HG03159 (cell line): ENCODE results near the gene COLQ.
"Not testable (repeated sequence)": the region's sequence is repeated elsewhere in the genome, so short reads cannot be mapped to it uniquely, and the experiment has no call there.

Source experiments
- ATAC-seq: cut with Tn5 transposase; IDR thresholded peaks from one replicate; pipeline ENCODE4 v1.9.1; 2021; ENCODE audit warnings: mild to moderate bottlenecking, moderate library complexity; ENCODE audit not compliant: unreplicated experiment

Gene COLQ

DNA sequence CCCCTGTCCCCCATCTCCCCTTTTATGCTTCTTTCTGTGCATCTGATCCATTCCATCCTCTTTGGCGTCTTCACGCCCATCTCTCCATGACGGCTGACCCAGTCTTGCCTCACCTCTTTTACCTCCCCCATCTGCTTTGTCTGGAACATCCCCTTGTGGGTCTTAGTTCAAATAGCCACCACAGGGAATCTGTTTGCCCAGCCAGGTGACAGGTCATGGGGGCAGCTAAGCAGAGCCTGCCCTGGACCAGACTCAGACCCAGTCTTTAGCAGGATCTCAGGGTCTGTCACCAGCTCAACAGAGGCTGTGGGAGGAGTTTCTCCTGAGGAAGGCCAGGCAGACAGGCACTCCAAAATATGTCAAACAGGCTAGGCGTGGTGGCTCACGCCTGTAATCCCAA lies 28.1 kb downstream of the COLQ start:
- no peak for ATAC-seq

DNA sequence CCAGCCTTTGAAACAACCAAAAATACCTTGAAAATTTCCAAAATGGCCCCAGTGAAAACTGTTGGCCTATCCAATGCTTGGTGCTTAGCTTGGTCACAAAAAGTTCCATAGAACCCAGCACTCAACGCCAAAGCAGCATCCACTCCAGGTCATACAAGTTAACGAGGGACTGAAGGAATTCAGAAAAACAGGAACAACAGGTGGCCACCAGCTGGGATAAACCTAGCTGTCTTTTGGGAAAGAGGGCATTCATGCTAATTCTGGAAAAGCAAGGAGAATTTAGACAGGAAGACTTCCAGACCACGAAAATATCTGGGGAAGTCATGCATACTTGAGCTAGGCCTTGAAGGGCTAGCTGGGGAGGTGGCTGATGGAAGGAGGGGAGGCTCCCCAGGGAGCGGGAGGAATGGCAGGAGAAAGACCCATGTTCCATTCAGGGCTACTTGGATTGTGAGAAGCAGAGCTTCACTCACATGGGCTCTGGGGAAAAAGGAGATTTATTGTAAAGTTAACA lies 28.6 kb downstream of the COLQ start:
- no peak for ATAC-seq

DNA sequence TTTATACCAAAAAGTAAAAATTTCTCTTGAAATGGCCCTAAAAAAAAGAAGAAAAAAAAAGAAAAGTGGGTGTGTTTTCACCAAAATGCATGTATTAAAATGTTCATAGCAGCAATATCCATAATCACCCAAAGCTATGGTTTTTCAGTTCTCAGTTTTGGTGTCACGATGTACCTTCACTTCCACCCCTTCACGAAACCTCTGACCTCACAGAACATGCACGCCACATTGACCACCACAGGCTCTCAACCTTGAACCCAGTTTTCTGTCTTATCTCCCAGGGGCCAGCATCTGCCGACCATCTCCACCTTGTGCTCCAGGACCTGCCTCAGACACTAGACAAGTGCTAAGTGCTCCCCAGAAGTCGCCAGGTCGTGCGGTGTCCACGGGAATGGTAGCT lies 30.4 kb downstream of the COLQ start:
- no peak for ATAC-seq

DNA sequence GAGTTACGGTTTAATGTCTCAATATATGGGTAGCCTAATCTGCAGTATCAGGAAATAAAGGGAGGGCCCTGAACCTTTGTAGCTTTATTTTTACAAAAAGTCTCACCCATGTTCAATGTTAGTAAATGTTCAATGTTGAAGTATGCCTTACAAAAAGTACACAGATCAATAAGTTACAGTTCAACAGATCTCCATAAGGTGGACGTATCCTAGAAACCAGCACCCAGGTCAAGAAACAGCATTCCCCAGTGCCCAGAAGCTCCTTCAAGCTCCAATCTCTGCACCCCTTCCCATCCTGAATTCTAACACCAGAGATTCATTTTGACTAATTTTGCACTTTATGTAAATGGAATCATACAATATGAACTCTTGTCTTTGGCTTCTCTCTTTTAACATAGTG lies 31.3 kb downstream of the COLQ start:
- ATAC-seq, result no peak

DNA sequence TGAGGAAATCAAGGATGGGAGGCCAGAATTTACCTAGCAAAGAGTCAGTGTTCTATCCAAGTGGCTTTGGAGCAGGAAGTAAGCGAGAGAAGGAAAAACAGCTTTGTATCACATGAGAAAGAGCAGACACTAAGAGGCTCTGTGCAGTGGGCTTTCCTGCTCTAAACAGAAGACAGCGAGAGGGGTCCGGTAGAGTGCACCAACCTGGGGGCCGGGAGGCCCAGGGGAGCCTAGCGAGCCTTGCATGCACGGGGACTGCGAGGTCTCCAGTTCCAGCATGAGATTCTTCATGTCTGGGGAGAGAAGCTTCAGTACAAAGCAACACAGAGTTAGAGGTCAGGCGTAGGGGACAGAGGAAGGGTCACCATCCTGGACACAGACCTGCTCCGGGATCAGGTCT lies 33.5 kb downstream of the COLQ start:
- no peak for ATAC-seq

DNA sequence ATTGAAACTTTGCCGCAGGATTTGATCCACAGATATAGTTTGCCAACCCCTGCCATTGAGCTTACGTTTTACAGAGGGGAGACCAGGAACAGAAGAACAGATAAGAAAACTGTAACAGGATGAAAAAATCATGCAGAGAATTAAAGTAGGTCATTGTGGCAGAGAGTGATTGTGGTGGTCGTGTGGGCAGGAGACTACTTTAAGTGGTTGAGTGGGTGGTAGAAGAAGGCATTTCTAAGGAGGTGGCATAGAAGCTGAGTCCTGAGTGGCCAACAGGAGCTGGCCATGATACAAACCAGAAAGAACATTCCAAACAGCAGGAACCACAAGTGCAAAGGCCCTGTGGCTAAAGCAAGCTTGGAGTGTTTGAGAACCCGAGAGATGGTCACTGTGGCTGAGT lies 34.5 kb downstream of the COLQ start:
- no peak for ATAC-seq

DNA sequence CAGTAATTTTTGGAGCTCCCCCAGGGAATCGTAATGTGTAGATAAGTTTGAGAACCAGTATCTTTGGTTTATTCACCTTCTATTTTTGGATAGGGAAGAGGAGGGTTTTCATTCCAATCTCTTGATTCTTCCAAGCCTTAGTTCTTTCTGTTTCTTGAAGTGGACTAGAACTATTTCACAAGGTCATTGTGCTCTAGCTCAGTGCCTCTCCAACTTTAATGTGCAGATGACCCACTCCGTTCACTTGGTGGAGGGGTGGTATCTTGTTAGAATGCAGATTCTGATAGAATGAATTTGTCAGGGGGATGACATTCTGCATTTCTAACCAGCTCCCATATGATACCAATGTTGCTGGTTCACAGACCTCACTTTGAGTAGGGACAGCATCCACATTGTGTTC lies 35.5 kb downstream of the COLQ start:
- ATAC-seq, result no peak

DNA sequence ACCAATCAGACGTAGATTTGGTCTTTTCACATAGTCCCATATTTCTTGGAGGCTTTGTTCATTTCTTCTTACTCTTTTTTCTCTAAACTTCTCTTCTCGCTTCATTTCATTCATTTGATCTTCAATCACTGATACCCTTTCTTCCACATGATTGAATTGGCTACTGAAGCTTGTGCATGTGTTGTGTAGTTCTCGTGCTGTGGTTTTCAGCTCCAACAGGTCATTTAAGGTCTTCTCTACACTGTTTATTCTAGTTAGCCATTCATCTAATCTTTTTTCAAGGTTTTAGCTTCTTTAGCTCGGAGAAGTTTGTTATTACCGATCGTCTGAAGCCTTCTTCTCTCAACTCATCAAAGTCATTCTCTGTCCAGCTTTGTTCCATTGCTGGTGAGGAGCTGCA lies 37.0 kb downstream of the COLQ start:
- ATAC-seq, result not testable (repeated sequence)

DNA sequence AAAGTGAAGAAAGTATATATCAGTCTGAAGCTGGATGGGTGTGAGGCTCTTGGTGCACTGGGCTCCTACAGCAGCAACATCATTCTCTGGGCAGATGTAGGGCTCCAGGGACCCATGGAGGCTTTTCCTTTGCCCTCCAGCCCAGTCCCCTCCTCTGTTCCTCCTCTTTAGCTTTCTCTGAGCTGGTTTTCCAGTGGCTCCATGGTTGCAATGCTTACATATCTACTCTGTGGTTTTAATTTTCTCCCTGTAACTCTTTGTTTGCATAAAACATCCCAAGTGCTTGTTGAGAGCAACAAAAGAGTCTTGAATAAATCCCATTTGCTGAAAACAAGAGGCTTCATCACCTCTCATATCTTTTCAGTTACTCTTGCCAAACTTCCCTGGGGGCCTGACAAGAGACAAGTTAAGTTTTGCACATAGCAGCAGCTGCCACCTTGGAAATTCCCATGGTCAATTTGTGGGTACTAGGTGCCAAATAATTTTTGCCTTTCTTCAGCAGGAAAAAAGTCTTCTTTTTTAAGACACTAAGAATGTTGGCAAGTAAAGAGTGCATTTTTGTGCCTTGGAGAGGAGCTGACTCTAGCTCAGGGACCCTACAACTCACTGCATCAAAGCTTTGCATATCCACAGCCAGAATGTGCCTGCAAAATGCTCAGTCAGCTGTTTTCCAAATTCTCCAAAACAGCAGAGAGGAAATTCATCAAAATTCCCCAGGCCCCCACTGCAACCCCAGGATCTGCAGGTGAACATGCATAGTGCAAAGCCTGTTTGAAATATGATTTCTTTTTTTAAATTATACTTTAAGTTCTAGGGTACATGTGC lies 41.9 kb downstream of the COLQ start:
- ATAC-seq, result no peak

DNA sequence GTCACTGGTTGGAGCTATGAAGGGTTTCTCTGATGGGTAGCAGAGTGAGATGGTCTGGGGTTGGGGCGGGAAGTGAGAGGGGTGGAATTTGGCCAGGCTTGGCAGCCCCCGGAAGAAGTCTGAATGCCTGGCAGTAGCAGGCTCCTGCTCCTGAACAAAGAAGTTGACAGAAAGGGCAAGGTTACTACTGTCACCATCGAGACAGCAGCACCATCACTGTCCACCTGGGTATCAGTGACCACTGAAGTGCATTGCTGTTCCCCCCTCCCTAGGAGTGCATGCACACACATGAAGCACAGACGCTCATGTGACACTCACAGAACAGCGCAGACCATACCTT lies 42.9 kb downstream of the COLQ start:
- ATAC-seq, result no peak

DNA sequence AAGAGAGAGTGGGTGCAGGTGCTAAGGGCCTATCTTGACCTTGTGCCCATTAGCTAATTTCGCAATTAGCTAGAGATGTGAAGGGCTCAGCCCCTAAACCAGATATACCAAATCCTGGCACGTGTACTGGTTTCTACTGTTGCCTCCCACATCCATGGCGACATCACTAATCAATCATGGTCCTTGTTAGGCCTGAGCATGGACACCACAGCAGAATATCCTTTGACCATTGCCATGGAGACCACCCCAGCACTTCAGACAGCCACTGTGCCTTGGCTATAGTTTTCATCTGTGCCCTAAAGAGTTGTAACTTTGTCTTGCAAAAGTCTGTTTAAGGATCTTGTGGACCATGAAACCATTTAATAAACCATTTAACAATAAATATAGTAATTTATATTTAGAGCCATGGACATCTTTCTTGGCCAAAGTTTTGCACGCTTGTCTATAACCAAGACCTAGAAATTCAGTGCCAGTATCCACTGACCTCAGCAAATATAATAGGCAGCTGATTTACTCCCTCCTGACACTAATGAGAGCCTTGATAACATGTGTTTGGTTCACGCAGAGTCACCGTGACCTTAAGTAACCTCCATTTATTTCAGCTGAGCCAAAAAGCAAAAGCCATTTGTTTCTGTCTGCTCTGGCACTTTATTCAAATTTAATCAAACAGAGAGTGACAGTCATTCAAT lies 43.4 kb downstream of the COLQ start:
- no peak for ATAC-seq

DNA sequence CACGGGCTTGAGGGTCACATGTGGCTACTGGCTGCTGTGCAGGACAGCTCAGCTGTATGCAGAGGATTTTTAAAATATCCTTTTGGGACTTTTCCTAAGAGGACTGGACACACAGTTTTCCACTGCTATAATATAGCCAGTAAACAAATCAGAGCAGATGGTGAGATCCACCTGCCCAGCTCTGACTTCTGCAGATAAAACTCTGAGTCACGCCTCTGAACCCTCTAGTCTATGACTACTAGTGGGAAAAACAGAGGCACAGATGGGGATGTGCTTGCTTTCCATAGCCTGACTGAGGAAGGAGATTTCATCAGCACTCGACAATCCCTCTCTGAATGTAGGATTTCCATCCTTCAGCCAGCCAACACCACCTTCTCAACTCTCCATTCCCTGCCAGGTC lies 45.1 kb downstream of the COLQ start:
- ATAC-seq, result no peak

DNA sequence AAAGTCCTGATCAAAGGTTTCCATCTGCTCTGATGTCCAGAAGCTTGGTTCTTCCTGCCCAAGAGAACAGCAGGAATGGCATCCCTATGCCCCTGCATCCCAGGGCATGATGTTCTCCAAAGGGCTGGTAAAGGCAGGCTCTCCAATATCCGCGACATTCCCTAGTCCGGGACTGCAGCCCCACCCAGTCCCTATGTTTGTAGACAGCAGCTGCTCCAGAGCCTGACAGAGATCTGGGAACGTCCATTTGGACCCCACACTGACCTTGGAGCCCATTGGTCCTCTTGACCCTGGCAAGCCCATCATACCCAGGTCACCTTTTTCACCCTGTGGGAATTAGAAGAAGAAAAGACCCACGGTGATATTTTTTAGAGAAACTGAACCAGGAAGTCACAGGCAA lies 46.3 kb downstream of the COLQ start:
- ATAC-seq, result no peak

DNA sequence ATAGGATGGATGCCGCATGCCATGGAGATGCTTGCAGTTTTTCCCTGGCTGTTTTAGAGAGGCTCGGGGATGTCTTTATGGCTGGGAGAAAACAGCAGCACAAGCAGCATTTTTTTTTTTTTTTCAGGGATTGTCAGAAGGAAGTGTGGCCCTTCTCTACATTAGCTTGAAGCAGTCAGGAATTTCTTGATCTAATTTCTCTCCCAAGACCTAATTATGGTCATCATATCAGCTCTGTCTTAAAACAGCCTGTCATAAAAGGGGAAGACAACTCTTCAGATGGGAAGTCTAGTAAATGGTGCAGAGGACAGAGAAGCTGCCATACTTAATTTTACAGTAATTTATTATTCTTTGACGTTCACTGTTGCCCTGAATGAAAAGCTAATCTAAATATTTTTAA lies 49.6 kb downstream of the COLQ start:
- no peak for ATAC-seq

DNA sequence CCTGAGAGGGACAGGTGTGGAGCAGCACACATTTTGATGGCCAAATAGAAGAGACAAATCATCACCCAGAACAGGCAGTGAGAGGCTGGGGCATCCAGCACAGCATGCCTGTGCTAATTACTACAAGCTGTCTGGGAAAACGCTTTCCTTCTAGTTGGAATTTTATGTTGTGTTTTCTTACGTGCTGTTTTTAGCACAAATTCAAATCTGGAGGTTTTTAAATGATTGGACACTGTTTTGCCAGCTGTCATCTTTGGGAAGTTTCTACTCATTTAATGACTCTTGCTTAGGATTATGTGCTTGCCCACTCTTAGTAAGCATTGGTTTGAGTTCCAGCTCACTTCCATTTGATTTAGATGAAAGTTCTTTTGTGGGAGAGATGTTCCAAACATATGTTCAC lies 50.7 kb downstream of the COLQ start:
- no peak for ATAC-seq

DNA sequence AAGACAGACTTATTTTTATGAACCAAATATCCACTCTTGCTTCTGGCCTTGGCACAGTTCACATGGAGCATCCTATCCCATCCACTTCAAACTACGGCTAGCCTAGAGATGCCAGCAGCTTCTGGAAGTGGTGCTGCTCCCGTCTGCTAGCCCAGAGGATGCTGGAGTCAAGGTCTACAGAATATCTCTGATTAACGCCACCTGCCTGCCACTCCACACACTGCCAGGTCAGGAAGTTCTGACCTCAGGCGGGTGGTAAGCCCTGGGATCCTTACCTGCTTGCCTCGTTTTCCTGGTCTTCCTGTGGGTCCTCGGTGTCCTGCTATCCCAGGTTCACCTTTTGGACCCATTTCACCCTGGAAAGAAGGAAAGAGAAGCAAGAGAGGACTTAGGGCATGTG lies 51.2 kb downstream of the COLQ start:
- ATAC-seq, result no peak

DNA sequence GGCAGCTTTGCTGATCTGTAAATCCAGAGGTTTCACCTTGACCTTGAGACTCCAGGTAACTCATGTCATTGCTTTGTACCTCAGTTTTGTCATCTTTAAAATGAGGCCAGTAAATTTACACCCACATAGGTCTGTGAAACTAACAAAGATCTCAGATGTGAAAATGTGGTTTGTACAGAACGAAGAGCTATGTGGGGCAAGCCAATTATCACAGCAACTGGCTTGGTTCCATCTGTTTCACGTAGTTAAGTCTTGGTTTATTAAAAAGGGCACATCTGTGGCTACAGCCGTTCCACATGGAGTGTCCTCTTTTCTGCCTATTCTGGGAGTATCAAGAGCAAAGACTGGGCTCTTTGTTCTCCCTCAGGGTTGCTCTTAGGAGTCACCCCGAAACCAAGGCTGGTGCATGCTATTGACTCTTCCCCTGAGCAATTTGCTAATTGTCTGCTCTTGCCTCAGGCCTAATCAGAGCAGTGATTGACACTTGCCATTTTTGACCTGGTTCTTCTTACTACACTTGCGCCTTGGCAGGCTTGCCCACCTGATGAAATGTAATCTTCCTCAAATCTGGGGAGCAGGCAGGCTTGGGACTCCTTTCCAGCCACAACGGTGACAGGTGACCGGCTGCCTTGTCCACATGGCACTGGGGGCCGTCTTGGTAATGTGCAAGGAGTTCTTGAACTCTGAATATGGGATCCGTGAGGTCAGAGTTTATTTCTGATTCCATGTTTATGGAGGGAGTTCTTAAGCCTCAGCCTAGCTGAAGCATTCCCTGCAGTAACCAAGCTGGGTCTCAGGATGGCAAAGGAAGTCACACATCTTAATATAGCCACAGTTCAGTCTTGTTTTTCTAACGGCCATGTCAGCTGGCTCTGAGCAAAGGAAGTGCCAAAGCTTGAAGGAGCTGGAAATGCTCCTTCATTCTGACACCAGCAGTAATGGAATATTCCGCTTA lies 54.0 kb downstream of the COLQ start:
- no peak for ATAC-seq

DNA sequence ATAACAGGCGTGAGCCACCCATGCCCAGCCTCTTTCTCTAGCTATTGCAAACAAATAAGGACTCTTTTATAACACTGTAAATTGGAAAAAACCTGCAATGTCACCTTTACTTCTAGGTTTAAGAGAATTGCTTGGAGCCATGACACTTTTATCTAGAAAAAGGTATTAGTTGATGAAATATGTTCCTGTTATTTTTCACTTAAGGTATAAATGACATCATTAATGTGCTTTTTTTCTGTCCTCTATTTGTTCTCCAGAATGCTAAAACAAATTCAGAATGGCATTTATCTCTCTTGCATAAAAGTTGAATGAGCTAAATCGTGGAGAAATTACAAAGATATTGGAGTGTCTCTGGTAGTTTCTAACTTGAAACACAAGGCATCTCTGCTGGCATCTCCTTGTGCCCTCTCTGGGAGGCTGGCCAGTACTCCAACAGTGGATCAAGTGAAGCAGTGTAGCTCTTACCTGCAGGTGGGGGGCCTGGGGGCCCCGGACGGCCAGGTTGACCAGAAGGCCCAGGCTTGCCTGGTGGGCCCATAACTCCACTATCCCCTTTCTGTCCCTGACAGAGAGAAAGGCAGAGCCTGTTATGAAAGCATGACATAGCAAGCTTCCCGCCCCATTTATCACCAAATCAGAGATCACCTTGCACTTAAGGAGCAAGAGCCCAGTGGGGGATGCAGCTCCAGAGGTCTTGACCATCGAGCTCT lies 55.5 kb downstream of the COLQ start:
- no peak for ATAC-seq

DNA sequence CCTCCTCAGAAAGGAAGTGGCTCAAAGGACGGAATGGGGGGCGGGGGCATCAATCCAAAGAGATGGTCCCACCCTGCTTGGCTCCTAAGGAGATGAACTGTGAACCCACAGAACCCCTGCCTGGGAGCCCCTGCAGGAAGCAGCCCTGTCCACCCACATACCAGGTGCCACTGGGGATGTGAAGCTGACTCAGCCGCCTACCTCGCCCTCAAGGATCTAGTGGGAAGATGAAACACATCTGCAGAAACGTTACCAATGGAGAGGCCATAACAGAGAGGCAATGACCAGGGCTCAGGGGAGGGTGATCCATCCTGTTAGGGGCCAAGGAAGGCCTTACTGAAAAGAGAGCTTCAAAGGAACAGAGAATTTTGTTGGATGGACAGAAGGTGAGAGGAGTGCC lies 59.1 kb downstream of the COLQ start:
- ATAC-seq, result no peak

DNA sequence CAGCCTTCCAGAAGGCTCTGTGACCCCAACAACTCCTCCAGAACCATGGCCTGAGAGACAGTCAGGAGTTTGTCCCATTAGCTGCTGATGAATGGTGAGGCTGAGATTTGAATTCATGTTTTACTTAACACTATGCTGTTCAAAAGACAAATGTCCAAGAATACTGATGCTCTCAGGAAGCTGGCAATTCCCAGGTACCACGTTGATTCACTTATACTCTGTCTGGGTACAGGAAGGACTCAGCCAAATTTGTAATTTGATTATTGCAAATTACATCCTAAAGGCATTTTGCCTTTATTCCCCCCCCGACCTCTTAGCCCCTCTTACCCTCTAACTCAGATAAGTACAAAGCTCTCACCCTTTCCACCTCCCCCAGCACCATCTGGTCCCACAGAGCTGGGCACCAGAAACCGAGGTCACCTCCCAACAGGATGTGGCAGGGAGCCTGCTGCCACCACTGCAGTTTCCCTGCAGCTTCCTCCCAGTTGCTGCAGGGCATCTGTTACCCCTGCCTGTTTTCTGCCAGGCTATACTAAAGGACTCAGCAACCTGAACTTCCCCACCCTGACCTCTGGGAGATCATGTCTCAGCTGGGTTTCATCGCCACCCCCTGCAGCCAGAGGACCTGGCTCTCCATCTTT lies 60.5 kb downstream of the COLQ start:
- ATAC-seq, result no peak
